Amniotic epithelial cell (primary cell): ENCODE results near the gene CCR5AS.
"Not testable (repeated sequence)": the region's sequence is repeated elsewhere in the genome, so short reads cannot be mapped to it uniquely, and the experiment has no call there.

Source experiments
- DNase-seq: peaks from one replicate; pipeline ENCODE4 v3.0.0-alpha.2; 2010; ENCODE audit warnings: low read depth

The CCR5AS gene

GRCh38 chr3:46354478-46354877 lies 52.4 kb downstream of the CCR5AS start:
- DNase-seq: no peak

GRCh38 chr3:46353647-46354410 lies 53.0 kb downstream of the CCR5AS start, which contains the start of gene CCR2:
Gene CCR2 (plus strand): TSS chr3:46354111. CDS start chr3:46357528, 3,417 bp downstream.
- peak; percentile 72 for DNase-seq

- no peak for DNase-seq
Measured at GRCh38 chr3:46353090-46353489, 53.8 kb downstream of the CCR5AS start.

GRCh38 chr3:46351646-46352045 lies 55.2 kb downstream of the CCR5AS start:
- DNase-seq: no peak

- DNase-seq: no peak
Measured at GRCh38 chr3:46350262-46350565, 56.7 kb downstream of the CCR5AS start.

- no peak for DNase-seq
Measured at GRCh38 chr3:46349484-46350261, 57.2 kb downstream of the CCR5AS start.

GRCh38 chr3:46348823-46349482 lies 57.9 kb downstream of the CCR5AS start:
- no peak for DNase-seq

GRCh38 chr3:46344476-46344875 lies 62.4 kb downstream of the CCR5AS start:
- DNase-seq: no peak

GRCh38 chr3:46338840-46339239 lies 68.0 kb downstream of the CCR5AS start:
- DNase-seq: no peak

GRCh38 chr3:46337911-46338310 lies 69.0 kb downstream of the CCR5AS start:
- DNase-seq: no peak

GRCh38 chr3:46335541-46335940 lies 71.3 kb downstream of the CCR5AS start:
- DNase-seq: no peak

GRCh38 chr3:46334741-46335478 lies 72.0 kb downstream of the CCR5AS start:
- peak; percentile 70 for DNase-seq

- not testable (repeated sequence) for DNase-seq
Measured at GRCh38 chr3:46330676-46331075, 76.2 kb downstream of the CCR5AS start.

GRCh38 chr3:46325645-46326300 lies 81.1 kb downstream of the CCR5AS start:
- DNase-seq: no peak

- DNase-seq: no peak
Measured at GRCh38 chr3:46324036-46324435, 82.8 kb downstream of the CCR5AS start.

GRCh38 chr3:46321461-46322104 lies 85.3 kb downstream of the CCR5AS start:
- DNase-seq: no peak

GRCh38 chr3:46318207-46318927 lies 88.5 kb downstream of the CCR5AS start:
- no peak for DNase-seq

GRCh38 chr3:46316206-46316605 lies 90.7 kb downstream of the CCR5AS start:
- DNase-seq: no peak

- DNase-seq: no peak
Measured at GRCh38 chr3:46314517-46314916, 92.3 kb downstream of the CCR5AS start.
